ENCODE measurements around the gene BICDL1. TPM values are rescaled to one million over a fixed set of nuclear protein-coding genes. Genes with fewer than 3 reads are reported as not detected.

The BICDL1 gene
- total and polyA plus RNA-seq, 2 donors (not counting 3 experiments of a cell fraction or from before 2014, with no cell fraction given) = 0.19 TPM; not detected in 1

DNA sequence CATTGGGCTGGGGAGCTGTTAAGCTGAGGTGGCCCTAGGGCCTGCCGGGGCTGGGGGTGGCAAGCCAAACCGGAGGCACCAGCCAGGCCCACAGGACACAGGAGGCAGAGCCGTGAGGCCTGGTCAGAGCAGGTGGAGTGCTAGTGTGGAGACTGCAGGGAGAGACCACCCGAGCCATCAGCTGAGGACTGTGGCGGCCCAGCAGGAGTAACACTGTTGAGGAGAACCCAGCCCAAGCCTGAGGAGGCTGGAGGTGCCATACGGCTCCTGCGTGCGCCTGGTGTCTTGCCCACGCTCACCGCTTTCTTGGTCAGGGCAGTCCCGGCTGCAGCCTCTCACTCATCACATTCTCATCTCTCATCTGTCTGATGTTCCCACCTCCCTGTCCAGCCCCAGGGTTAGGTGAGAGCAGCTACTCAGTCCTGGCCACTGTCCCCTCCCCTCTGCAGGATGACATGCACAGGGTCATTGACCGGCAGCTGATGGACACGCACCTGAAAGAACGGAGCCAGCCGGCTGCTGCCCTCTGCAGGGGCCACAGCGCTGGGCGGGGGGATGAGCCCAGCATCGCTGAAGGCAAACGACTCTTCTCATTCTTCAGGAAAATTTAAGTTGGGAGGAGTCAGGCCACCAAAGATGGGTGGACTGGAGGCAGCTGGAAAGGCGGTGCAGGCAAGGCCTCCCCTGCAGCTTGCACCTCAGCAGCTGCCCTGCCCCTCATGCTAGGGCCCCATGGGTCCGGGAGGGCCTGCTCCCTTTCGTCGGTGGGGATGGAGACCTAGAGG is 103.7 kb downstream of the BICDL1 start:
- H3K4me2 ChIP-seq (ENCODE audit: insufficient read depth, low read length) = no peak overlapping the region

DNA sequence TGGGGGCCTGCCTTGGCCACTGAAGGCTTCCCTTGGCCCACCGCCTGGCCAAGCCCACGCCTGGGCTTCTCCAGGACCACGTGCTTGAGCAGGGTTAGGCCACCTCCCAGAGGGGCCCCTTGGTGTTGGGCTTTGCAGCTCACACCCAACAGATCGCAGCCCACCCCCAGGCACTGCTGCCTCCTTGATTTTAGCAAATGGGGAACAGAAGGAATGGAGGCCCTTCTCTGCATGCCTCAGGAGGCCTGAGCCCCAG is 104.2 kb downstream of the BICDL1 start:
- Histone ChIP-seq H3K9me1 (replicated peaks; ENCODE audit: control insufficient read depth, extremely low read depth, insufficient read depth, low read length) (no peaks in the 10 kb centered on the region), H3K27me3 (ENCODE audit: control insufficient read depth in 2 of 2, insufficient read depth in 2 of 2, low read length in 2 of 2) (no peaks in the 10 kb centered on the region), H3K9ac (replicated peaks; ENCODE audit: extremely low read depth, insufficient read depth, low read length) (no peak overlapping the region), H3K27ac (ENCODE audit: insufficient read depth, low read depth, low read length) (no peak overlapping the region), H3K4me2 (ENCODE audit: insufficient read depth, low read length) (no peak overlapping the region), H3K4me3 (replicated peaks in 1 of 3; ENCODE audit: insufficient read depth in 1 of 3, low read depth in 1 of 3, low read length in 3 of 3) (no peak overlapping the region), H3K79me2 (ENCODE audit: control insufficient read depth, insufficient read depth, low read length) (no peaks in the 10 kb centered on the region), H3K9me3 (replicated peaks; ENCODE audit: control insufficient read depth, insufficient read depth, low read length) (no peaks in the 10 kb centered on the region), H3K4me1 (ENCODE audit: control insufficient read depth, extremely low read depth, insufficient read depth, low read length) (no peaks in the 10 kb centered on the region), H3K36me3 (ENCODE audit: control insufficient read depth in 2 of 2, extremely low read depth in 1 of 2, insufficient read depth in 2 of 2, low read length in 2 of 2) (peaks cover 0 to 21% of the 10 kb centered on the region in 2 experiments), H4K20me1 (replicated peaks; ENCODE audit: control insufficient read depth, extremely low read depth, insufficient read depth, low read length) (no peaks in the 10 kb centered on the region), H2AFZ (ENCODE audit: low read depth, low read length) (no peak overlapping the region)
- dilution Hi-C loops (cut with MboI; ENCODE audit: extremely low pct_ligation_motif_present, low sequenced_read_pairs) (no loop called here), intact Hi-C loops (cut with micrococcal nuclease) (no loop called here)
- BruUV-seq (replicated peaks) = no TSS peak
- TF ChIP-seq POLR2AphosphoS5 (IDR thresholded peaks at IDR 0.05; ENCODE audit: insufficient read depth, low read depth, low read length) = no peak
- TF ChIP-seq GATA2 (IDR thresholded peaks at IDR 0.05; ENCODE audit: insufficient read depth, insufficient read length, low read depth, low read length) = no peak
- TF ChIP-seq, protein P1, sequence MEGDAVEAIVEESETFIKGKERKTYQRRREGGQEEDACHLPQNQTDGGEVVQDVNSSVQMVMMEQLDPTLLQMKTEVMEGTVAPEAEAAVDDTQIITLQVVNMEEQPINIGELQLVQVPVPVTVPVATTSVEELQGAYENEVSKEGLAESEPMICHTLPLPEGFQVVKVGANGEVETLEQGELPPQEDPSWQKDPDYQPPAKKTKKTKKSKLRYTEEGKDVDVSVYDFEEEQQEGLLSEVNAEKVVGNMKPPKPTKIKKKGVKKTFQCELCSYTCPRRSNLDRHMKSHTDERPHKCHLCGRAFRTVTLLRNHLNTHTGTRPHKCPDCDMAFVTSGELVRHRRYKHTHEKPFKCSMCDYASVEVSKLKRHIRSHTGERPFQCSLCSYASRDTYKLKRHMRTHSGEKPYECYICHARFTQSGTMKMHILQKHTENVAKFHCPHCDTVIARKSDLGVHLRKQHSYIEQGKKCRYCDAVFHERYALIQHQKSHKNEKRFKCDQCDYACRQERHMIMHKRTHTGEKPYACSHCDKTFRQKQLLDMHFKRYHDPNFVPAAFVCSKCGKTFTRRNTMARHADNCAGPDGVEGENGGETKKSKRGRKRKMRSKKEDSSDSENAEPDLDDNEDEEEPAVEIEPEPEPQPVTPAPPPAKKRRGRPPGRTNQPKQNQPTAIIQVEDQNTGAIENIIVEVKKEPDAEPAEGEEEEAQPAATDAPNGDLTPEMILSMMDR (IDR thresholded peaks at IDR 0.05; ENCODE audit: extremely low read depth in 1 of 2, insufficient read depth in 1 of 2, low read depth in 1 of 2, low read length in 2 of 2) = no peak
- TF ChIP-seq FOS (IDR thresholded peaks at IDR 0.05; ENCODE audit: borderline replicate concordance, insufficient read depth, low read length) = no peak
- no peak for TF ChIP-seq EZH2 (IDR thresholded peaks at IDR 0.05; ENCODE audit: borderline replicate concordance, low read depth, low read length, severe bottlenecking)
- no peak for TF ChIP-seq JUN (IDR thresholded peaks at IDR 0.05; ENCODE audit: borderline replicate concordance, insufficient read depth, insufficient read length, low read depth)
- no peak for TF ChIP-seq POLR2A (IDR thresholded peaks at IDR 0.05; ENCODE audit: low read depth, low read length)
- DNase-seq (ENCODE audit: low read depth, low spot score) (no peak), FAIRE-seq (no peak)
- POLR2A ChIA-PET = no interaction called here
- CTCF ChIA-PET = no interaction called here

More for the DNA sequence above, 103.7 kb downstream of the BICDL1 start:
- Histone ChIP-seq H3K27ac (ENCODE audit: insufficient read depth, low read depth, low read length) (no peak overlapping the region), H3K9me1 (replicated peaks; ENCODE audit: control insufficient read depth, extremely low read depth, insufficient read depth, low read length) (no peaks in the 10 kb centered on the region), H3K27me3 (ENCODE audit: control insufficient read depth in 2 of 2, insufficient read depth in 2 of 2, low read length in 2 of 2) (no peaks in the 10 kb centered on the region), H3K79me2 (ENCODE audit: control insufficient read depth, insufficient read depth, low read length) (no peaks in the 10 kb centered on the region), H4K20me1 (replicated peaks; ENCODE audit: control insufficient read depth, extremely low read depth, insufficient read depth, low read length) (no peaks in the 10 kb centered on the region), H3K9ac (replicated peaks; ENCODE audit: extremely low read depth, insufficient read depth, low read length) (no peak overlapping the region), H2AFZ (ENCODE audit: low read depth, low read length) (no peak overlapping the region), H3K4me1 (ENCODE audit: control insufficient read depth, extremely low read depth, insufficient read depth, low read length) (no peaks in the 10 kb centered on the region), H3K36me3 (ENCODE audit: control insufficient read depth in 2 of 2, extremely low read depth in 1 of 2, insufficient read depth in 2 of 2, low read length in 2 of 2) (peaks cover 0 to 18% of the 10 kb centered on the region in 2 experiments), H3K4me3 (replicated peaks in 1 of 3; ENCODE audit: insufficient read depth in 1 of 3, low read depth in 1 of 3, low read length in 3 of 3) (no peak overlapping the region), H3K9me3 (replicated peaks; ENCODE audit: control insufficient read depth, insufficient read depth, low read length) (no peaks in the 10 kb centered on the region)
- dilution Hi-C loops (cut with MboI; ENCODE audit: extremely low pct_ligation_motif_present, low sequenced_read_pairs) (no loop called here), intact Hi-C loops (cut with micrococcal nuclease) (no loop called here)
- POLR2A ChIA-PET = no interaction called here
- no peak for TF ChIP-seq JUN (IDR thresholded peaks at IDR 0.05; ENCODE audit: borderline replicate concordance, insufficient read depth, insufficient read length, low read depth)
- no peak for DNase-seq (ENCODE audit: low read depth, low spot score)
- BruUV-seq (replicated peaks) = no TSS peak
- no peak for FAIRE-seq
- CTCF ChIA-PET = no interaction called here

Measured in endothelial cell of umbilical vein (primary cell).